GM12872 (cell line): Measurements from ENCODE around the gene SPSB3.

Experiments used
- CTCF ChIP-seq: IDR thresholded peaks from 3 replicates; pipeline ENCODE4 v1.5.1; 2011; ENCODE audit warnings: low read depth, mild to moderate bottlenecking, low read length, moderate library complexity; ENCODE audit not compliant: insufficient read depth

SPSB3 gene

GRCh38 chr16:1778200-1779179 lies 3.9 kb downstream of the SPSB3 start:
- TF ChIP-seq CTCF: no peak

GRCh38 chr16:1777375-1778199 lies 4.8 kb downstream of the SPSB3 start:
- no peak for TF ChIP-seq CTCF

GRCh38 chr16:1776991-1777374 lies 5.4 kb downstream of the SPSB3 start:
- no peak for TF ChIP-seq CTCF

GRCh38 chr16:1776672-1776955 lies 5.8 kb downstream of the SPSB3 start:
- TF ChIP-seq CTCF: no peak

- TF ChIP-seq CTCF: no peak
Observed at GRCh38 chr16:1775846-1776671, 6.3 kb downstream of the SPSB3 start.

- TF ChIP-seq CTCF: no peak
Observed at GRCh38 chr16:1775006-1775845, 7.1 kb downstream of the SPSB3 start.

GRCh38 chr16:1774448-1774780 lies 8.0 kb downstream of the SPSB3 start:
- TF ChIP-seq CTCF: no peak
